GM19099 (cell line): ENCODE data around the gene EPN2.

Experiments used
- POLR2A ChIP-seq: IDR thresholded peaks from 3 replicates; pipeline ENCODE4 v1.6.1; 2011; ENCODE audit warnings: low read depth; ENCODE audit not compliant: insufficient read length; ENCODE audit errors: extremely low read depth

EPN2 gene

DNA sequence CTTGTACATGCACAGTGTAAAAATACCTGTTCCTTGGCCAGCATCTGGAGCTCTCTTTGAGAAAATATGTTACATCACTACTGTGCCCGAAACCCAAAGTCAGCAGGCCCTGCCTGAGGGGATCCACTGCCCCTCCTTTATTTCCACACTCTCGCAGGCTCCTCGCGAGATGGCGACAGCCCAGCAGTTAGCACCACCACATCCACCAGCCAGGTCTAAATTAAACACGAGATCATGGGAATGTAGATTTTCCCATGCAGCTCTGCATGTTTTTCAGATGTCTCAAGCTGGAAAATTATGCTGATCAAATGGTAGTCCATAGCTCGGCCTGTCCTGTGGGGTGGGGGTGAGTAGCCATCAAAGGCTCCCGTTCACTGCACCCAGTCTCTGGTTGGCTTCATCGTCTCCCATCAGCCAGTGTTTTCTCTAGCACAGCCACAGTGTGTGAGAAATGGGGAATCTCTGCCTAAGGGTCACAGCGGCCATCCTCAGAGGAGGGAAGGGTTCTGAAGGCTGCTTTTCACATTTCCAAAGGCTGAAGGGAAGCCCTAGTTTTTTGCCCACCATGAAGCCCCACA is 34.7 kb downstream of the EPN2 start:
- TF ChIP-seq POLR2A, result no peak

DNA sequence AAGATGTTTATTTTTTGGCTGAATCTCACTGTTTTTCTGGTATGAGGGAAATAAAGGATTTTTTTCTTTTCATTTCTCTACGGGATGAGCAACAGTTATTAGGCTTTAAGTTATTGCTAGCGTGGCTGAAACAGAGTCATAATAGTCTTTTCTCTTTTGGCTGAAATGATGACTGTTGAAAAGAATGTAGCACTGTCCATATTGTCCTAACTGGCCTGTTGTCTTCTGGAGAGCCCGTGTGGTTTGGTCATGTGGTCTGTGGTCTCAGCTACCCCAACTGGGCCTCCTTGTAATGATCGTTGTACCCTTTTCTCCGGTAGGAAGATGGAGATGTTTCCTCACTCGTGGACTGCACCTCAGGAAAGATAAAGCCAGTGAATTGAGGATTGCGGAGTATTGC is 36.6 kb downstream of the EPN2 start:
- TF ChIP-seq POLR2A, result no peak

GRCh38 chr17:19274893-19275292 is 37.7 kb downstream of the EPN2 start:
- TF ChIP-seq POLR2A, result no peak

DNA sequence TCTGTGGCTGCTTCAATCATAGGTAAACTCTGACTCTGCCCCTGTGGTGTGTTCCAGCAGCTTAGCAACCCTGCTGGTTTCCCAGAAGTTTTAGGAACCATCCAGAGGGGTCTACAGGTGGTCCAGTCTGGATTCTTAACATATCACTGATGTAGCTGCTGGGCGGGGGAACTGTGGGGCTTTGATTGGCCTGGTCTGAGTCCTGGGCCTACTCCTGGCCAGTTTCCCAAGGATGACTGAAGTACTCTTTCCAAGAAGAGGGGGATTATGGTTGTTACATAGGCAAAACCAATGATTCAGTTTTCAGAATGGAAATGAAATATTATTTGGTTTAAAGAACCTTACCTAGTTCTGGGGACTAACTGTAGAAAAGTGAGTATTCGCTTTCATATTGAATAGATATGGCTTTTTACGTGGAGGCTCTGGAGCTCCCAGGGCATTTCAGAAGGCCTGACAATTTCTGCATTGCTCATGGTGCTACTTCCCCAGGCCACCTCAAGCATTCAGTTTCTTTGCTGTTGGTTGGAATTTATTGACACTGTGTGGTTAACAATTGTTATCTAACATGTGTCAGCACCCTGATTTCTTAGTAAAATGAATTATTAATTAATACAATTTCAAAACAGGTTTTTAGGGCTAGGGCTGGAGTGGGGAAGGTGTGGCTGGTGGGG is 38.4 kb downstream of the EPN2 start:
- no peak for TF ChIP-seq POLR2A

- TF ChIP-seq POLR2A, result no peak
These were observed 41.6 kb downstream of the EPN2 start for GRCh38 chr17:19278729-19279128.

DNA sequence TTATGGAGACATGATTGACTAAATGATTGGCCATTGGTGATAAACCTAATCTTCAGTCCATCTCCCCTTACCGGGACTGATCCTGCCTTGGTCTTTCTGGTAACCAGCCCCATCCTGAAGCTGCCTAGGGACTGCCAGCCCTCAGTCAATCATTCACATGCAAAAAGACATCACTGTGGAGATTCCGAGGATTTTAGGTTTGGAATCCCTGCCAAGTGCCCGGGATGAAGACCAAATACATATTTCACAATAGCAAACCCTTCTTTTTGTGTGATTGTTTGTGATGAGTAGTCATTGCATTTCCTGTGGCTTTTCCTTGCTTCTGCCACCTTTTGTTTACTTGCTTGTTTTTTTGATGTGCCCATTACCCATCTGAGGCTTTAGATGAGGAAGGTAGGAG is 44.0 kb downstream of the EPN2 start:
- no peak for TF ChIP-seq POLR2A

- TF ChIP-seq POLR2A, result no peak
These were observed 47.1 kb downstream of the EPN2 start for GRCh38 chr17:19284005-19284959.

DNA sequence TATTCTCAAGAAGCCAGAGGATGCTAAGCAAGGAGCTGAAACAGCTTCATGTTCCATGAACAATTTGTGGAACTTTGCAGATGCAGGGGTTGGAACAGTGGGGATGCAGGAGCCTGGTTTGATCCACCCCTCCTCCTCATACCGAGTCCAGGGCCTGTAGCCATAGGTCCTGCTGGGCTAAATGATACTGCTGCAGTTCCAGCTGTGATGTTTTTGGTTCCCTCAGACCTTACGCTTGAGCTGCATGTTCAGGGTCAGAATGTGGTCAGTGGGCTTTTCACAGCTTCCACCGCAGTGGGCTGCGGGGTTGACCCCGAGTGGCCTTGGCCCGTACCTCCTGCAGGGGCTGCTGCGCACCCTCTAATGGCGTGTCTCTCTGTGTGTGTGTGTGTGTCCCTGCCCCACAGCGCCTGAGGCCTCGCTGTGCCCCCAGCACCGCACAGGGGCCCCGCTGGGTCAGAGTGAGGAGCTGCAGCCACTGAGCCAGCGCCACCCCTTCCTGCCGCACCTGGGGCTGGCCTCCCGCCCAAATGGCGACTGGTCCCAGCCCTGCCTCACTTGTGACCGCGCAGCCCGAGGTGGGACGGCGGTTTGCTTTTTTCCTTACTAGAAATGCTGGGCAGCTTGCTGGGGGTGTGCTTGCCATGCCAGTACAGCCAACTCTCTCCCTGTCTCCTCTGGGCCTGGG is 48.2 kb downstream of the EPN2 start:
- no peak for TF ChIP-seq POLR2A

DNA sequence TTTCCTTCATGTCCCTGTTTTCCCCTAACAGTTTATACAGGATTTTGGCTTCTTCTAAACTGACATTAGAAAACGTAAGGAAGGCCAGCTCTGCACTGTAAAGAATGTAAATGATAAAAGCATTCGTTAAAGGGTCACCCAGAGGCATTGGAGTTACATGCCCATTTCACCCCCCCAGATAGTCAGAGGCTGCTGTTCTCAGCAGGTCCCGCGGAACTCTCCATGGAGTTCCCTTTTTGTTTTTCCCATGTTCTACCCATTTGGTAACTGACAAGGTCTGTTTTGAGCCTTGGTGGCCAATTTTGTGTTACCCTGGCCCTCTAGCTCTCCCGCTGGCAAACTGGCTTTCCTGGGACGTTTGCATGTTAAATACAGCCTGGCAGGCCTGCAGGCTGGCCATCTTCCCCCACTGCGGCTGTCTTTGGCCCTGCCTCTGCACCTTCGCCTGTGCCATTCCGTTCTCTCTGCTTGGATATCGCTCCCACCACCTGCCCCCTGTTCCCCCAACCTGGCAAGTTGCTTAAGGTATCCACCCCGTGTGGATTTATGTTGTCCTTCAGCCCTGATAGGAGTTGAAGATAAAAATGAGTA is 49.7 kb downstream of the EPN2 start:
- no peak for TF ChIP-seq POLR2A

DNA sequence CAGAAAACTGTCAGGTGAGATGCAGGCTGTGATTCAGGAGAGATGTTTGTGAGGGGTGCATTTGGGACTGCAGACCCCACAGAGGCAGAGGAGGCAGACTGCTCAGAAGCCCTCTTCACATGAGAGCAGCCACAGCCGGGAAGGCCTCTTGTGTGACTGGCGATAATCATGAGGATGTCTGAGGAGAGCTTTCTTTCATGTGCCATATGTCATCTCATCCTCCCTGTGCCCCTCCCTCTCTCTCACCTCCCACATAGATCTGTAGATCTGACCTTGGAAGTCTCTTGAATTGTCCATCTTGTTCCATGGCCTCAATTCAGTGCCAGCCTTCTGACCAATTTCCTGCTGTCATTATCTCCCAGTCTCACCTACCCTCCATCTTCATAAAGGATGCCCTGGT is 50.5 kb downstream of the EPN2 start:
- TF ChIP-seq POLR2A, result no peak

- TF ChIP-seq POLR2A, result no peak
These were observed 51.3 kb downstream of the EPN2 start for GRCh38 chr17:19288453-19288852.

DNA sequence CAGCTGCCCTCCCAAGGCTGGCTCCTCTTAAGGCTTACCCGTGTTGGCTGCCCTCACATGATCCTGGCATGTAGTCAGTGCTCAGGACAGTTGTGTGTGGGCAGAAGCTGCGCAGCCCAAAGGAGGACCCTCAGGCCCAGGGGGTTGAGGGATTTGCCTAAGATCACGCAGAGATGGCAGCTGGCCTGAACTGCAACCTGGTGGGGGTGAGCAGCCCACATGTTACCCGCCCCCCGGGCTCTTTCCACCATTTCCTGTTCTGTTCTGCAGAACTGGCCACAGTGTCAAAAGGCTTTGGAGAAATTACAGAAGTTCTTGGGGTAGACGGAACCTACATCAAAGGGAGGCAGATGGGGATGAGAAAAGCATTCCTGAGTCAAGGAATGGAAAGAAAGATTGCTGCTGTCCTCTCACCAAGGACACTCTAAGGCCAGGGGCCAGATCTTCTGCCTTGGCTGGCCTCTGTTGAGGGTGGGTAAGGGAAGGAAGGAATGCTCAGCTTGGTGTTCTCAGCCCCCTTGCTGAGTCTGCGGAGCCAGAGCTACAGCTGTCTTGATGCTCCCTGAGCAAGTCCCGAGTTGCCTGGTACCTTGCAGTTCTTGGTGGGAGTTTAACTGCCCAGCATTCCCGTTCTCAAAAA is 53.0 kb downstream of the EPN2 start:
- no peak for TF ChIP-seq POLR2A

- TF ChIP-seq POLR2A, result no peak
These were observed 54.6 kb downstream of the EPN2 start for GRCh38 chr17:19291646-19292376.

- TF ChIP-seq POLR2A, result no peak
These were observed 55.2 kb downstream of the EPN2 start for GRCh38 chr17:19292377-19292711.
